ENCODE measurements around the gene SEPHS2.

DNA sequence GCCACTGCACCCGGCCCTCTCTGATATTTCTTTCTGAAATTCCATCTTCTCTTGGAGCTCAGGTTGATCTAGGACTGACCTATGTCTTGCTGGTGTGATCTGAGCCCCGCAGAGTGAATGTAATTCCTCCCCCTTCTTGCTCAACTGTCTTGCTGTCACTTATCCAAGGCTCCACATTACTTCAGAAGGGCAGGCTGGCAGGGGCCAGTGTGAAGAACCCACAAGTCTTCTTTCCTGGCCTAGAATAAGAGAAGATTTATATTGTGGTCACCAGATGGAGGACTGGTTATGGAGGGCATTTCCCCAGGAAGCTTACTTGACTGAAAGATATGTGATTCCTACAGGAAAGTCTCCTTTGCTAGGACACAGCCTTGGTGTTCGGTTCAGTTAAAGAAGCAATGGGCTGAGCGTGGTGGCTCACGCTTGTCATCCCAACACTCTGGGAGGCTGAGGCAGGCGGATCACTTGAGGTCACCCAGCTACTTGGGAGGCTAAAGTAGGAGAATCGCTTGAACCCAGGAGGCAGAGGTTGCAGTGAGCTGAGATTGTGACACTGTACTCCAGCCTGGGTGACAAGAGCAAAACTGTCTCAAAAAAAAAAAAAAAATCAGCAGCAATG is 40.3 kb upstream of the SEPHS2 start:
- TF ChIP-seq, protein P1, sequence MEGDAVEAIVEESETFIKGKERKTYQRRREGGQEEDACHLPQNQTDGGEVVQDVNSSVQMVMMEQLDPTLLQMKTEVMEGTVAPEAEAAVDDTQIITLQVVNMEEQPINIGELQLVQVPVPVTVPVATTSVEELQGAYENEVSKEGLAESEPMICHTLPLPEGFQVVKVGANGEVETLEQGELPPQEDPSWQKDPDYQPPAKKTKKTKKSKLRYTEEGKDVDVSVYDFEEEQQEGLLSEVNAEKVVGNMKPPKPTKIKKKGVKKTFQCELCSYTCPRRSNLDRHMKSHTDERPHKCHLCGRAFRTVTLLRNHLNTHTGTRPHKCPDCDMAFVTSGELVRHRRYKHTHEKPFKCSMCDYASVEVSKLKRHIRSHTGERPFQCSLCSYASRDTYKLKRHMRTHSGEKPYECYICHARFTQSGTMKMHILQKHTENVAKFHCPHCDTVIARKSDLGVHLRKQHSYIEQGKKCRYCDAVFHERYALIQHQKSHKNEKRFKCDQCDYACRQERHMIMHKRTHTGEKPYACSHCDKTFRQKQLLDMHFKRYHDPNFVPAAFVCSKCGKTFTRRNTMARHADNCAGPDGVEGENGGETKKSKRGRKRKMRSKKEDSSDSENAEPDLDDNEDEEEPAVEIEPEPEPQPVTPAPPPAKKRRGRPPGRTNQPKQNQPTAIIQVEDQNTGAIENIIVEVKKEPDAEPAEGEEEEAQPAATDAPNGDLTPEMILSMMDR (IDR thresholded peaks at IDR 0.05; ENCODE audit: insufficient read depth, low read depth, low read length), result no peak
- TF ChIP-seq EZH2 (IDR thresholded peaks at IDR 0.05; ENCODE audit: insufficient read depth, low read length), result no peak

Measured in astrocyte (in vitro differentiated cells and primary cell).